Pulmonary artery endothelial cell (primary cell): ENCODE results near the gene CCDC33. TPM values are rescaled to one million over a fixed set of nuclear protein-coding genes. Genes with fewer than 3 reads are reported as not detected.

Experiments used
- DNase-seq: peaks from one replicate; pipeline ENCODE4 v3.0.0-alpha.2; 2011; ENCODE audit warnings: low read depth, low spot score
- total RNA-seq: library from RNA; depleted of rRNA; stranded (reverse); fragments of >200 nt; gene quantifications from 2 replicates; pipeline ENCODE4 v1.2.3, GENCODE V29; 2014

CCDC33 gene
- total RNA-seq = not detected in 2 replicates

- no peak for DNase-seq
Measured at GRCh38 chr15:74235962-74236361, at the start of gene CCDC33. Gene CCDC33, plus strand, starts transcription at chr15:74236326. Its CDS starts 394 bp downstream, at chr15:74236720.

DNA sequence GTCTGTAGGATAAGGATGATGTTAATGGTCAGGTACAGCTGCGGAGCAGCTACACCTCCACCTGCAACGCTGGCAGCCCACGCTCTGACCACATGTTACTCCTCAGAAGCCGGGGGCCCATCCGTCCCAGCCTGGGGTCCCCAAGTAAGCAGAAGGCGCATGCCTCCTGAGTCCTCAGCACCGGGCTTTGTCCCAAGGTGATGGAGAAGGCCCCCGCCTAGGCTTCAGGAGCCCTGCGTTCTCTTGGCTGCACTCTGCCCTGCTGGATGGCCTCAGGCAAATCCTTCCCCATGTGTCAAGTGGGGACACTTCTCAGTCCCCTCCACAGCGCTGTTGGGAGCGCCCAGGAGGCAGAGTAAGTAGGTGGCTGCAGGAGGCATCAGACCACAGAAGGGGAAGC is 47.9 kb upstream of the CCDC33 start:
- no peak for DNase-seq

- DNase-seq = no peak
Measured at GRCh38 chr15:74191798-74192197, 44.3 kb upstream of the CCDC33 start.

GRCh38 chr15:74192751-74193150 is 43.4 kb upstream of the CCDC33 start:
- no peak for DNase-seq

DNA sequence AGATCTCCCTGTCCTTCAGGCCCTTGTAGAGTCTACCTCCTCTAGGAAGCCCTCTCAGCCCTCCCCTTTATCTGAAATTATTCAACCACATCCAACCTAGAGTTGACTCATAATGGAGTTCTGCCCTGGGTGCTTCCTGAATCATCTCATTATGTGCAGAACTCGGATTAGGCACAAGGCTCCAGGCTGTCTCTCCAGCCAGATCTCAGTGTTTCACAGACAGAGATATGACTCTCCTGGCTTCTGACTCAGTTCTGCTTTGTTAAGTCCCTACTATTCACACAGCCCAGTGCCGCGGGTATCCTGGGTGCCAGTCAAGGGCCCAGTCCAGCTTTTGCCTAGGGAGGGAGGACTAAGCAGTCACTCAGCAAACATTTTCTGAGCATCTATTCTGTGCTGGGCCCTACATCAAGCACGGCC is 42.8 kb upstream of the CCDC33 start:
- DNase-seq = no peak

DNA sequence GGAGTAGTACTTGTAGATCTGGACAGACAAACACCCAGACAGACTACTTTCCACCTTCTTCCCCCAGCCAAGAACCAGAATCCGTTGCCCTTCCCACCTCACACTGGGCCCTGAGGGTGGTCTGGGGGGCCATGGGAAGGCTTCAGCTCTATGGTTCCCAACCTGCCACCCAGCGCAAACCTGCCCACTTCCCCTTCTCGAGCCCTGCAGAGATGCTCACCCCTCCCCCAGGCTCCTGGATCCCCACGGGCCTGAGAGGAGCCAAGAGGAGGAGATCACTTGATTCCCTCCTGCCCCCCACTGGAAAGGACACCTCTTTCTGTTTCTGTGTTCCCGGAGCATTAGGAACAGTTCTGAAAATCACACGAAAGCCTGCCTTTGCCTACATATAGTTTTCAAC is 42.2 kb upstream of the CCDC33 start:
- DNase-seq = no peak

- DNase-seq = no peak
Measured at GRCh38 chr15:74194572-74195559, 41.3 kb upstream of the CCDC33 start.

DNA sequence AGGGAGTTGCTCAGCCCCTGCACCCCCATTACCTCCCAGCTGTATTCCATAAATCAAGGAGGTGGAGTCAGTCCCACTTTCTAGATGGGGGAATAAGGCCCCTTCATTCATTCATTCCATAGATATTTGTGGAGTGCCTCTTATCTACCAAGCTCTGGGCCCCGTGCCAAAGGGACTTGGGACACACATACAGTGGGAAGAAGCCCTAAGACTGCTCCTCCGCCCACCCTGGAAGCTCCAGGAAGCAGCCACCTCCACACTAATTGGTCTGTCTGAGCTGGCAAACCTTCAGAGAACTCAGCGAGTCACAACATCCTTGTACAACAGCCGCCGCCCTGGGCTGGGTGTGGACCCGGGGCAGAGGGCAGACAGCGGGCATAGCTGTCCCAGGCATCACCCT is 40.0 kb upstream of the CCDC33 start:
- DNase-seq = no peak

GRCh38 chr15:74197176-74197965 is 38.8 kb upstream of the CCDC33 start:
- no peak for DNase-seq

GRCh38 chr15:74199297-74199652 is 36.9 kb upstream of the CCDC33 start:
- DNase-seq = no peak

GRCh38 chr15:74200412-74200815 is 35.7 kb upstream of the CCDC33 start:
- DNase-seq = no peak

DNA sequence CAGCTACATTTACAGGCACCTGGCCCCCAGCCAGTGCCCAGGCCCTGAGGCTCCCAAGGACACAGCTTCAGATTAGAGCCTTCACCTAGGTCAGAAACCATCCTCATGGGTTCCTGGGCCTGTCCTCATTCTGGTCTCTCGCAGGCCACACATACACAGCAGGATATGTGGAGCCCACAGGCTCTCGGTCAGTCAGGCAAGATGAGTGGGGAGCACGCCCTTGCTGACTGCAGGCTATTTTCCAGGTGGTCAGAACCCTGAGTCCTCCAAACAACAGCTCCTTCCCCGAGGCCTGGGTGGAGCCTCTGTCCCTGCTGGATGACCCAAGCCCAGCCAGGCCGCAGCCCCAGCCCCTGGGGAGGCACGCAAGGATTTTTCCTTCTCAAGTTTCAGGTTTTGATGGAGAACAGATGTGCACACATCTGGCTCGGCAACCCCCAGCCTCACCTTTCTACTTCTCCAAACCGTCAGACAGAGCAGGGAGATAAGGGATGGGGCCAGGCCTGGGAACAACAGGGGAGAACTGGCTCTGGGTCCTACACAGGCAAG is 35.2 kb upstream of the CCDC33 start:
- DNase-seq = no peak

GRCh38 chr15:74201710-74202420 is 34.3 kb upstream of the CCDC33 start:
- DNase-seq = no peak

- DNase-seq = no peak
Measured at GRCh38 chr15:74202452-74203401, 33.4 kb upstream of the CCDC33 start, which contains the start of gene STRA6. Gene STRA6, minus strand, starts transcription at chr15:74202787. Its CDS starts 520 bp downstream, at chr15:74202267.

GRCh38 chr15:74203914-74204431 is 32.2 kb upstream of the CCDC33 start:
- DNase-seq = no peak

DNA sequence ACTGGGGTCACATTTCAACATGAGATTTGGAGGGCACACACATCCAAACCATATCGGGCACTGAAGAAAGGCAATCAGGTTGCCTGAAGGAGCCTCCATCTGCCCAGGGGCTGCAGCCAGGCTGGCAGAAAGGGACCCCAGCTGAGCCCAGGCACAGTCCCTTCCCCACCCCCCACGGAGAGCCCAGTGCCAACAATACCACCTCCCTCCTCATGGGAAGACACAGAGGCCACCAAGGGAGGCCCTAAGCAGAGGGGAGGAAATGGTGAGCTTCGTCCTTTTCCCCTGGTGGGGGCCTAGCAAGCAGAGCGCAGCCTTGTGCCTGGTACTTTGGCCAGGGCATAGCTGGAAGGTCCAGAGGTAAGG is 30.6 kb upstream of the CCDC33 start:
- DNase-seq = no peak

GRCh38 chr15:74206801-74207281 is 29.3 kb upstream of the CCDC33 start:
- DNase-seq = no peak

DNA sequence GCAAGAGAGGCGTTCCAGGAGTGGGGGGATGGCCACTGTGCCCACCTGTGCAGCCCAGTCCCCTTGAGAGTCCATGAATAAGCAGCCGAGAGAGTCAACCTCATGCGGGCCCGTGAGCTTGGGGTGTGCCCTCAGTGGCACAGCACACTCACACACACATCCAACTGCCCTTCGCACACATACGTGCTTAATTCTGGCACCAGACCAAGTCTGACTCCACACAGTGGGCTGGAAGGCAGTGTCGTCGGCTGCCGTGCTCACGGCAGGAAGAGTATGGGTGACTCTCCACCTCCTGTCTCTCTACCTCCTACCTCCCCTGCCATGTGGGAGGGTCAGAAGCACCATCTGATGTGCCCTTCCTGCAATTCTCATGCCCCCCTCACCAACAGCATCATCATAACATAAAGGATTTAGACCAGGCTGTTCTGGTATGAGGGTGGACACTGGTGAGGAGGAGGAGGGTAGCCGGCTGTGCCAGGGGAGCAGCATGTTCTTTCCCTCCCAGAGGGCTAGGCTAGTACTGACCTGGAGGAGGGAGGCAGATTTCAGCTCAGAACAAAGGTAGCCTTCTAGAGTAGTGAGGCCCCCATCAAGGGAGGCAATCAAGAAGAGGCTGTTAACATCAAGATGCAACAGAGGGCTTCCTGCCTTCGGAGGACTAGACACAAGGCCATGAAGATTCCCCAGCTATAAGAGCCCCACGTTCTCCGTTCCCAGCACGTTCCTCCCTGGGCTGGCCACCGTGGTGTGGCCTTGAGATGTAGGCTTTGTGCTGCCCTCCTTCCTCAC is 28.3 kb upstream of the CCDC33 start:
- no peak for DNase-seq

DNA sequence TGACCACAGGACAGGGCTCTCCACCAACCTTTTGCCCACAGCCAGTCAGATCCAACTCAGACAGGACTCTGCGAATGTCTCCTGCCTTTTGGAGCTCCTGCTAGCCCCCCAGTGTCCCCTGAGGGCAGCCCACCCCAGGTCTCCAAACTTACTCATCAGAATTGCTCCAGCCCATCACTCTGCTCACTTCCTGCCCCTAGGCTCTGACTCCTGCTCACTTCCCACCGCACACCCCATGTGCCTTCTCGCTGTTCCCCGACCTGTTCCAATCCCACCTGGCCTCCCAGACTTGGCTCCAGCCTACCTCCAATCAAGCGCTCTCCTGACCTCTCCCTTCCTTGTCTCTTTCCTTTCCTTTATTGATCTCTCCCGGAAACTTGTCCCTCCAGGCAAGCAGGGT is 27.6 kb upstream of the CCDC33 start:
- DNase-seq = no peak
